ENCODE data around the gene KIF22. TPM values are rescaled to one million over a fixed set of nuclear protein-coding genes. Genes with fewer than 3 reads are reported as not detected.
A peak's percentile ranks its signal among the peaks of the same experiment; 100 is the strongest.

Gene KIF22
- total RNA-seq, 1 donor from 2014 or later: 20.0 TPM

- H3K4me3 Mint-ChIP-seq (ENCODE audit: unreplicated experiment): no peak overlapping the region
- no peaks in the 10 kb centered on the region for H3K27me3 Mint-ChIP-seq (ENCODE audit: unreplicated experiment)
- no peaks in the 10 kb centered on the region for H3K36me3 Mint-ChIP-seq (ENCODE audit: unreplicated experiment)
- TF ChIP-seq CTCF (IDR thresholded peaks at IDR 0.05): no peak
- no peak for DNase-seq (ENCODE audit: extremely low spot score, unreplicated experiment)
- no peaks in the 10 kb centered on the region for H3K9me3 Mint-ChIP-seq (ENCODE audit: unreplicated experiment)
- no peak overlapping the region for H3K27ac Mint-ChIP-seq (ENCODE audit: unreplicated experiment)
- H3K4me1 Mint-ChIP-seq (ENCODE audit: unreplicated experiment): peaks cover 10% of the 10 kb centered on the region
Observed at GRCh38 chr16:29802416-29802935, 11.9 kb downstream of the KIF22 start.

GRCh38 chr16:29804020-29804419, 13.5 kb downstream of the KIF22 start:
- H3K27ac Mint-ChIP-seq (ENCODE audit: unreplicated experiment): peak overlapping the region; percentile 100
- no peak for DNase-seq (ENCODE audit: extremely low spot score, unreplicated experiment)
- peak overlapping the region; percentile 100 for H3K4me3 Mint-ChIP-seq (ENCODE audit: unreplicated experiment)
- H3K36me3 Mint-ChIP-seq (ENCODE audit: unreplicated experiment): no peaks in the 10 kb centered on the region
- H3K4me1 Mint-ChIP-seq (ENCODE audit: unreplicated experiment): peaks cover 25% of the 10 kb centered on the region
- no peaks in the 10 kb centered on the region for H3K27me3 Mint-ChIP-seq (ENCODE audit: unreplicated experiment)
- no peak for TF ChIP-seq CTCF (IDR thresholded peaks at IDR 0.05)
- H3K9me3 Mint-ChIP-seq (ENCODE audit: unreplicated experiment): no peaks in the 10 kb centered on the region

GRCh38 chr16:29804455-29805231, 14.1 kb downstream of the KIF22 start:
- Mint-ChIP-seq H3K4me1 (ENCODE audit: unreplicated experiment) (peaks cover 27% of the 10 kb centered on the region), H3K27ac (ENCODE audit: unreplicated experiment) (peak overlapping the region; percentile 100), H3K4me3 (ENCODE audit: unreplicated experiment) (peak overlapping the region; percentile 100), H3K36me3 (ENCODE audit: unreplicated experiment) (no peaks in the 10 kb centered on the region), H3K27me3 (ENCODE audit: unreplicated experiment) (no peaks in the 10 kb centered on the region), H3K9me3 (ENCODE audit: unreplicated experiment) (no peaks in the 10 kb centered on the region)
- no peak for TF ChIP-seq CTCF (IDR thresholded peaks at IDR 0.05)
- DNase-seq (ENCODE audit: extremely low spot score, unreplicated experiment): no peak

- TF ChIP-seq CTCF (IDR thresholded peaks at IDR 0.05): no peak
- H3K4me1 Mint-ChIP-seq (ENCODE audit: unreplicated experiment): peaks cover 35% of the 10 kb centered on the region
- H3K9me3 Mint-ChIP-seq (ENCODE audit: unreplicated experiment): no peaks in the 10 kb centered on the region
- H3K36me3 Mint-ChIP-seq (ENCODE audit: unreplicated experiment): peaks cover 2% of the 10 kb centered on the region
- H3K27ac Mint-ChIP-seq (ENCODE audit: unreplicated experiment): peak overlapping the region; percentile 100
- H3K4me3 Mint-ChIP-seq (ENCODE audit: unreplicated experiment): peak overlapping the region; percentile 100
- H3K27me3 Mint-ChIP-seq (ENCODE audit: unreplicated experiment): no peaks in the 10 kb centered on the region
- peak; percentile 99 for DNase-seq (ENCODE audit: extremely low spot score, unreplicated experiment)
Observed at GRCh38 chr16:29805232-29806098, 14.9 kb downstream of the KIF22 start.
